Measurements from ENCODE around the gene LZTR1.
"Not testable (repeated sequence)": the region's sequence is repeated elsewhere in the genome, so short reads cannot be mapped to it uniquely, and the experiment has no call there.

The LZTR1 gene

DNA sequence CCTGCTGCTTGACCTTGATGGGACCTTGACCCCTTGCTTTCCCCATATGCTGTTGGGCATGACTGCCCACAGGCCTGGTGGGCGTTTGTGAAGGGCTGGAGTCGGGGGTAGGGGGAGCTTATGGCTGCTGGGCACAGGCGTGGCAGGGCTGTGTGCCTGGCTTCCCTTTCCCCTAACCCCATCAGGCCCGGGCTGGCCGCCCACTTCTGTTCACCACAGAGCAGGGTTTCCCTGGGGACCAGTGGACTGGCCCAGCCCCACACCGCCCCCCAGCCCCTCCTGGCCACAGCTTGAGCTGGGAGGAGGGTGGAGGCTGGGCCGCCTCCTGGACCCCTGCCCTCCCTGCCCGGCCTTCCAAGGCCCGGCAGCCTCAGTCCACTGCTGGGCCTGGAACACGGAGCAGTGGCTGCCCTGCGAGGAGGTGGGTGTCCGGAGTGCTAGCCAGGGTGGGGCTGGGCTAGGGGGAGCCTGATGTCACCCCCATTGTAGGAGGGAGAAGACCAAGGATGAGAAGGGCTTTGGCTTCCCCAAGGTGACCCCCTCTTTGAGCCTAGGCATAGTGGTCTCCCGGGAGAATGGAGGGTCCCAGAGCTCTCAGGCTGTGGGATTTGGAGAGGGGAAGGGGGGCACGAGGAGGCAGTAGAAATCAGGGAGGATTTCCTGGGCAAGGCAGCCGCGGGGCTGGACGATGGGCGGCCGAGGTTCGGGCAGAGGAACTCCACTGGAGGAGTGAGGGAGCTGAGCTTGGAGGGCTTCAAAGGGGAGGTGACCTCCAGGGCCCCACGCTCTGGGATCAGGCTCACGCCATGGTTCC, 15.0 kb upstream of the LZTR1 start, which contains the start of gene AIFM3:
AIFM3 (plus strand) TSS at position 373 of the 814 bp plus-strand sequence. CDS start 690 bp downstream, outside the sequence.
- DNase-seq: no peak

DNA sequence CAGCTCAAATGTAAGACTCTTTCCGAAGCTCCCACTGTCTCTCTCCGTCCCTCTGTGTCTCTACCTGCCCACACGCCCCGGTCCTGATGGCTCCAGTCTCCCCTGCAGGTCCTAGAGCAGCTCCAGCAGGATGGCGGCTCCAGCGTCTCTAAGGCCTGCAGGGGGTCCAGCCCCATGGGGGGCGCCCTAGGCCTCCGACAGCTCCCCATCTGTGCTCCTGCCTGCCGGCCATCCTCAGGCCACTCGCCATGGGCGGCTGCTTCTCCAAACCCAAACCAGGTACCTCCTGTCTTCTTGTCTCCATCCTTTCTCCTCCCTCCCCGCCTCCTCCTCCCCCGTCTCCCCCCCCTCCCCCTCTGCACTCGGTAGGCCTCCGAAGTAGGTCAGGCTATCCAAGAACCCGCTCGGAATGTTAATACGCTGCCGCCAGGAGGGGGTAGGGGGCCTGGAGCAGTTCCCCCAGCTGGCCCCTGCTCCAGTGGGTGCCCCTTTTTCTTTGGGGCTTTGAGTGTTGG, 14.3 kb upstream of the LZTR1 start:
- DNase-seq: no peak

DNA sequence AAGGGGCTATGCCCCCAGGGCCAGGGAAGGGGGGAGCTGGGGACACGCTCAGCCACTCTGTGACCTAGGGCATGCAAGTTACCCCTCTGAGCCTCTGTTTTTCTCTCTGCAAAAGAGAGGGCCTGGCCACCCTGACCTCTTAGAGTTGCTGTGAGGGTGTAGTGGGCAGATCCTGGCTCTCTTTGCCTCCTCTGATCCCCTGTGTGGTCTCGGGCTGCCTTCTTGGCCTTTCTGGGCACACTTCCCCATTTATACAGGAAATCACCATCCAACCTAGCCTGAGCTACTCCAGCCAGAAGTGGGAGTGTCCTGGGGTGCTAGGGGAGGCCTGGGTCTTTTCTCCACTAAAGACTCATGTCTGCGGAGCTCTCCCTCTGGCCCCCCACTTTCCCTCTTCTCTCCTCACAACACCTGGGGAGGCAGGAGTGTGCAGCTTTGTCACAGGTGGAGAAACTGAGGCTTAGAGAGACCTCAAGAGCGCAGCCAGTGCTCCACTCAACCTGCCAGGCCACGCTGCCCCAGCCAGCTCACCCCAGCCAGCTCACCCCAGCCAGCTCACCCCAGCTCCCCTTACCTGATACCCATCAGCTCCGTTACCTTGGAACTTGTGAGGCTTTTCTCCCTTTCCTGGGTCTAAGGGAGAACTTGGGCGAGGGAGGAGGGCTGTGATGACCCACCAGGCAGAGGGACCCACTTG, 13.7 kb upstream of the LZTR1 start:
- no peak for DNase-seq

DNA sequence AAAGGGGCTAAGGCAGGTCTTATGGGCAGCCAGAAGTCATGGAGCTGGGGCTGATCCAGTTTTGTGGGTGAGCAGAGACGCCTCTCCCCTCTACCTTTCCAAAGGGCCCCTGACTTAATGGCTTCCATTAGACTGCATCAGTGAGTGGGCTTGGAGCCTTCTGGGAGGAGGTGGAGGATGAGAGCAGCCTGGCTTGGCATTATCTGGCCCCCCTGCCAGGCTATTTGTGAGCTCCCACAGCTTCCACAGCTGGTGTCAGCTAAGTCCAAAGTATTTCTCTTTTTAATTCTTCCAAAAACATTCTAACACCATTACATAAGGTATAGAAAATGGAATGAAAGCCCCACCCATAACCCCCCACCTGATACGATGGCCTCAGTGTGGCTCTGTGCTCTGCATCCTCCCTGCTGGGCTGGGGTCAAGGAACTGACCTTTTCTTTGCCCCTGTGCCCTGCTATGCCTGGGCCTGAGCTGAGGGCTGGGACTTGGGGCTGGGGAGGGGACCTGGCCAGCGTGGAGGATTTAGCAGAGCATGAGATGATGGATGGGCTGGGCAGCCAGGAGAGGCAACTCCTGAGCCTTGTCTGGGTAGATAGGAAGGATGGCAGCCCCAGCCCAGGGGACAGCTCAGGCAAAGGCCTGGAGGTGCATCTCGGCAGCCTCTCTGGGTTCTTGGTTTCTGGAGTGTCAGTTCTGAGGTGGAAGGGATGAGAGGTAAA, 11.0 kb upstream of the LZTR1 start:
- no peak for DNase-seq

DNA sequence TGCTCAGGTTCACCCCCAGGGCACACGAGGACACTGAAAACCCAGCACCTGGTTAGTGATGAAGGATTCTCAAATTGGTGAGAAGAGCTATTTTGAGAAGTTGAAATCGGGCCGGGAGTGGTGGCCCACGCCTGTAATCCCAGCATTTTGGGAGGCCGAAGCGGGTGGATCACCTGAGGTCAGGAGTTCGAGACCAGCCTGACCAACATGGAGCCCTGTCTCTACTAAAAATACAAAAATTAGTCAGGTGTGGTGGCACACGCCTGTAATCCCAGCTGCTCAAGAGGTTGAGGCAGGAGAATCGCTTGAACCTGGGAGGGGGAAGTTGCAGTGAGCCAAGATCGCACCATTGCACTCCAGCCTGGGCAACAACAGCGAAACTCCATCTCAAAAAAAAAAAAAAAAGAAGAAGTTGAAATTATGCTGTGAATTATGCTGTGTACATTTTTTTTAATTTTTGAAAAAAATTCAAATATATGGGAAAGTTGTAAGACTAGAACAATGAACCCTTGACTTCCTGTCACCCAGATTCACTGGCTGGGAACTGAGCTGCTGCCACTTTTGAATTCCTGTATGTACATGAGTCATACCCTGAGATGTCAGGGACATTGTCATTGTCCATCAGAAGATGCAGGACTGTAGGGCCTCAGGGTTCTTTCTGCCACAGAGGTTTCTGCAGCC, 9.9 kb upstream of the LZTR1 start:
- DNase-seq: not testable (repeated sequence)

DNA sequence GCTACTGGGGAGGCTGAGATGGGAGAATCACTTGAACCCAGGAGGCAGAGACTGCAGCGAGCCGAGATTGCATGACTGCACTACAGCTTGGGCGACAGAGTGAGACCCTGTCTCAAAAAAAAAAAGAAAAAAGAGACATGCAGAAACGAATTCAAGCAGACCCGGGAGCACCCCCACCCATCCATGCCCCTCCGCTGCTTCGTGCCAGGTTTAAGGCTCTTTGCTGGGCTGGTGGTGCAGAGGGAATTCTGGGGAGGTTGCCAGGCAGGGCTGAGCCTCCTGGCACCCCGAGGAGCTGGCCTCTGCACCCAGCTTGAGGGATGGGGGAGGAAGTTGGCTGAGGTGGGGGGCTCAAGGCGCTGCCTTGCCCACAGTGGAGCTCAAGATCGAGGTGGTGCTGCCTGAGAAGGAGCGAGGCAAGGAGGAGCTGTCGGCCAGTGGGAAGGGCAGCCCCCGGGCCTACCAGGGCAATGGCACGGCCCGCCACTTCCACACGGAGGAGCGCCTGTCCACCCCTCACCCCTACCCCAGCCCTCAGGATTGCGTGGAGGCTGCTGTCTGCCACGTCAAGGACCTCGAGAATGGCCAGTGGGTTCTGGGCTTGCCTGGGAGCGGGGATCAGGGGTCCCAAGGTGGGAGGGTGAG, 9.0 kb upstream of the LZTR1 start:
- DNase-seq: no peak

DNA sequence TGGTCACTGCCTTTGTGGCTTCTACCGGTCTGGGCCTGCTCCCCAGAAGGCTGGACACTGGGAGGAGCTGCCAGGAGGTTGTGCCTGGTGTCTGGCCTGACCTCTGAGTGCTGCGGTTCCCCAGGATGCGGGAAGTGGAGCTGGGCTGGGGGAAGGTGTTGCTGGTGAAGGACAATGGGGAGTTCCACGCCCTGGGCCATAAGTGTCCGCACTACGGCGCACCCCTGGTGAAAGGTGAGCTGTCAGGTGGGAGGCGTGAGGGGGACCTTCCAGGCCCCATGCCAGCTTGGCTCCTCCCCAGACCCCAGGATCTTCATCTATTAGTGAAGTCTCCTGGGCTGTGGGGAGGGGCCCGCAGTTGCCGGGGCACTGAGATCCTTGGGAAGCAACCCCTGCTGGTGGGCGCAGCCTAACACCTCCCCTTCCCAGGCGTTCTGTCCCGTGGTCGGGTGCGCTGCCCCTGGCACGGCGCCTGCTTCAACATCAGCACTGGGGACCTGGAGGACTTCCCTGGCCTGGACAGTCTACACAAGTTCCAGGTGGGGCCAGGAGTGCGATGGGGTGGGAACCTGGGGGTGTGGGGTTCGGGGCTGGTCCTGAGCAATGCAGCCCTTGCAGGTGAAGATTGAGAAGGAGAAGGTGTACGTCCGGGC, 8.3 kb upstream of the LZTR1 start:
- DNase-seq: no peak

DNA sequence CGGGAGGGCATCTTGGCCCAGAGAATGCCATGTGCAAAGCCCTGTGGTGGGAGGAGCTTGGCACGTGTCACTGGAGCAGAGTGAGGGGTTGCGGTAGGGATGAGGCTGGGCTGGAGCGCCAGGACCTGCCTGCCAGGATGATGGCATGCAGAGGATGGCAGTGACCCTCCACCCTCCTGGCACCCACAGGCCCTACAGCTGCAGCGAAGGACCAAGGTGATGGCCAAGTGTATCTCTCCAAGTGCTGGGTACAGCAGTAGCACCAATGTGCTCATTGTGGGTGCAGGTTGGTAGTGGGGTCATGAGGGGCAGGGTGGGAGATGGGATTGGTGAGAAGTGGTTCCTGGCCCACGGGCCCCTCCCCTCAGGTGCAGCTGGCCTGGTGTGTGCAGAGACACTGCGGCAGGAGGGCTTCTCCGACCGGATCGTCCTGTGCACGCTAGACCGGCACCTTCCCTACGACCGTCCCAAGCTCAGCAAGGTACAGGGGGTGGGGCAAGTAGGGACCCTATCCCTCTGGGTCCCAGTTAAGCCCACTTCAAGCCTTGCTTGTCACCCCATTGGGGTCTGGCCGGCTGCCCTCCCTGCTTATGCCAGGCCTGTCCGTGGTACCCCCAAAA, 7.7 kb upstream of the LZTR1 start:
- DNase-seq: no peak

DNA sequence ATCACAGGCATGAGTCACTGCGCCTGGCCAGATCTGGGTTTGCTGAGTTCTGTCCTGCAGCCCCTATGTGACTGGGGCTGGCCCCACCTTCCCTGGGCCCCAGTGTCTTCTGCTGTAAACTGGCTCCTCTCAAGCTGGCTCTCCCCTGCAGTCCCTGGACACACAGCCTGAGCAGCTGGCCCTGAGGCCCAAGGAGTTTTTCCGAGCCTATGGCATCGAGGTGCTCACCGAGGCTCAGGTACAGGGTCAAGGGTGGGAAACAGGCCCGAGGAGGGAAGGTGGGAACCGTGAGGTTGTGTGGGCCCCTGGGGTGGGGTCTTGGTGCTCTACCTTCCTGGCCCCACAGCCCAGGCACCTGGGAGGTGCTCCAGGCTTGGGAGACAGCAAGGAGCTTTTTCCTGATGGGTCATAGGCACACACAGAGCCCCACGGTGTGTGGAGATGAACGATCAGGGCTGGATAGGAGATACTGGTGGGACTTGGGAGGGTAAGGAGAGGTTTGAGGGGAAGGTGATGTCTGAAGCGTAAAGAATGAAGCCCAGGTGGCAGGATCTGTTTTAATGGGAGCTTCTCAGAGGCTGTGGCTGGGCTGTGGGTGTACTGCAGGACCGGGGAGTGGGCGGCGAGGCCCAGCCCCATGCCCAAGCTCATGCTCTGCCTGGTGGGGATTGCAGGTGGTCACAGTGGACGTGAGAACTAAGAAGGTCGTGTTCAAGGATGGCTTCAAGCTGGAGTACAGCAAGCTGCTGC, 6.4 kb upstream of the LZTR1 start:
- DNase-seq: no peak

DNA sequence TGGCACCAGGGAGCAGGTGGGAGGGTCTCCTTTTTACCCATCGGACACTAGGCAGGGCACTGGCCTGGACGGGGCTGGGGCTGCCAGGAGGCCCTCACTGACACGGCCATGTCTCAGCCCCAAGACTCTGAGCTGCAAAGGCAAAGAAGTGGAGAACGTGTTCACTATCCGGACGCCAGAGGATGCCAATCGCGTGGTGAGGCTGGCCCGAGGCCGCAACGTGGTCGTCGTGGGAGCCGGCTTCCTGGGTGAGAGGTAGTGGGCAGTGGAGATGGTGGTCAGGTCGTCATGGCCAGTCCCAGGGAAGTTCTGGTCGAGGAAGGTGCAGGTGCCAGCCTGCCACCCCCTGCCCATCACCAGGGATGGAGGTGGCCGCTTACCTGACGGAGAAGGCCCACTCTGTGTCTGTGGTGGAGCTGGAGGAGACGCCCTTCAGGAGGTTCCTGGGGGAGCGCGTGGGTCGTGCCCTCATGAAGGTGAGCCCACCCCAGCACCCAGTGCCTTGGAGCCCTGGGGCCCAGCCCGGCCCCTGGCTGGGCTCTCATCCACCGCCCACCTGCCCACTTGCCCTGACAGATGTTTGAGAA, 5.7 kb upstream of the LZTR1 start:
- no peak for DNase-seq

DNA sequence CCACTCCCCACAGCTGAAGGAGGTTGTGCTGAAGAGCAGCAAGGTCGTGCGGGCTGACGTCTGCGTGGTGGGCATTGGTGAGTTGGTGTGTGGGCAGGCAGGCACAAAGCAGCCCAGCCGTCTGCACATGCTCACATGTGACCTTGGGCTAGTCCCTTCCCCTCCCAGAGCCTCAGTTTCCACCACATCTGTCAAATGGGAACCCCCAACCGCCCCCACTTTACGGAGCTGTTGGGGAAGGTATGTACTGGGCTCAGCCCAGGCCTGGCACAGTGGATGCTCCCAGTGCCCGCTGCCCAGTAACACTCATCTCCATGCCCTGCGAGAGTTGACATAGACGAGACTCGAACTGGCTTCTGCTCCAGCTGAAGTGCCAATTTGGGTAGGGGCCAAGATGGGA, 5.1 kb upstream of the LZTR1 start:
- DNase-seq: no peak

DNA sequence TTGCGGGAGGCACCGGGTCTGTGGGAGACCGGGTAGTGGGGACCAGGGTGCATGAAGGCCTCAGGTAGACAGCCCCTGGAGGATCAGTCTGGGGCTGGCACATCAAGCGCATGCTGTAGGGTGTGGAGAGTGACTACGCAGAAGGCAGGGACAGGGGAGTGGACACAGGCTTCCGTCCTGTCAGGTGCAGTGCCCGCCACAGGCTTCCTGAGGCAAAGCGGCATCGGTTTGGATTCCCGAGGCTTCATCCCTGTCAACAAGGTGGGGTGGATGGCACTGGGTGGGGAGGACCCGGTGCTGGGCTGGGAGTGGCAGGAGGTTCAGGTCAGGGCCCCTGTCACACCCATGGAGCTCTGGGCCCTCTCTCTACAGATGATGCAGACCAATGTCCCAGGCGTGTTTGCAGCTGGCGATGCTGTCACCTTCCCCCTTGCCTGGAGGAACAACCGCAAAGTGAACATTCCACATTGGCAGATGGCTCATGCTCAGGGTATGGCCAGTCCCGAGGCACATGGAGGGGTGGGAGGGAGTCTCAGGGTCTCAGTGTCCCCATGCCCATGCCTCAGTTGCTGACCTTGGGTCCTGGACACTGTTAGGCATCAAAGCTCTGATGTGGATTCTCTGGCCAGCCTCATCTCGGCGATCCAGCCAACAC, 4.5 kb upstream of the LZTR1 start:
- no peak for DNase-seq

DNA sequence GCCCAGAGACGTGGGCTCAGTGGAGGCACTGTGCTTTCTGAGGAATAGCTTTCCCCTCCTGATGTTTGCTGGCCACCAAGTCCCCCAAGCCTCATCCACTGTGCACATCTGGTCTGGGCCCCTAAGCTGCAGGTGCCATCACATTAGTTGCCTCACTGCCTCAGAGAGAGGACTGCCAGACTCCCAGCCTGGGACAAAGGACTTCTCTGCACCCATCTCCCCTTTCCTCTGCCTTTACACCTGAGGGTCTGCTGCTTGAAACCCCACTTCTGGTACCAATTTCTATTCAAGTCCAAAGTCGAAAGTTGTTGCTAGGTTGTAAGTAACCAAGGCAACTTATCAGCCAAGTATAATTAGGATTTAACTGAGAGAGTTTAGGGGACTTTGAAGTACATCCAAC, 3.7 kb upstream of the LZTR1 start:
- DNase-seq: no peak

DNA sequence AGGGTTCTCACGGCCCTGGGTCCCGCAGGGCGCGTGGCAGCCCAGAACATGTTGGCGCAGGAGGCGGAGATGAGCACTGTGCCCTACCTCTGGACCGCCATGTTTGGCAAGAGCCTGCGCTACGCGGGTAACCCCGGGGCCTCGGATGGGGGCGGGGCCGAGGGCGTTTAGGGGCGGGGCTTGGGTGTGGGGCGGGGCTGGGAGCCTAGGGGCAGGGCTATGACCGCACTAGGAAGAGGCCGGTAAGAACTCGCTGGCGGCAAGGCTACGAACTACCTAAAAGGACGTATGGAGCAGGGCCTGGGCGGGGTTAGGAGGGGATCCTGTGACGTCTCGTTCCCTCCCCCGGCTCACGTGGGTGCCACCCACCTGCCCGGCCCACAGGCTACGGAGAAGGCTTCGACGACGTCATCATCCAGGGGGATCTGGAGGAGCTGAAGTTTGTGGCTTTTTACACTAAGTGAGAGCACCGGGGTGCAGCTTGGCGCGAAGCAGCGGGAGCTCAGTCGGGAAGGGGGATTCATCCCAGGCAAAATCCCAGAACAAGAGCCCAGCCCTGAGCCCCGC, 2.8 kb upstream of the LZTR1 start:
- no peak for DNase-seq

DNA sequence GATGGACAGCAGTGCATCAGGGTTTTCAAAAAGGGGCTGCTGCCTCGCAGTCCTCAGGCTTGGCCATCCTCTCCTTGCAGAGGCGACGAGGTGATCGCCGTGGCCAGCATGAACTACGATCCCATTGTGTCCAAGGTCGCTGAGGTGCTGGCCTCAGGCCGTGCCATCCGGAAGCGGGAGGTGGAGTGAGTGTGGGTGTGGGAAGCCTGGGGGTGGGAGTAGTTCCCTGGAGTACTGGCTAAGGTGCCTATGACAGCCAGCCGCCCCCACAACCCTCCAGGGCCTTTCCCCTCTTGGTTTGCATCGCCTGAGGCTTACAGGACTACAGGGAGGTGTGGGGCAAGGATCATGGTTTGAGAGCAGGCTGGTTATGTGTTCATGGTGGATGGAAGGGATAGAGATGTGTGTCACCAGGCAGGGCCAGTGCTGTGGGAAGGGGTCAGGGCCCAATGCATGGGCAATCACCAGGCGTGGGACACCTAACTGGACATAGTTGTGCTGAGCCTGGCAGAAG, 2.1 kb upstream of the LZTR1 start:
- DNase-seq: no peak

DNA sequence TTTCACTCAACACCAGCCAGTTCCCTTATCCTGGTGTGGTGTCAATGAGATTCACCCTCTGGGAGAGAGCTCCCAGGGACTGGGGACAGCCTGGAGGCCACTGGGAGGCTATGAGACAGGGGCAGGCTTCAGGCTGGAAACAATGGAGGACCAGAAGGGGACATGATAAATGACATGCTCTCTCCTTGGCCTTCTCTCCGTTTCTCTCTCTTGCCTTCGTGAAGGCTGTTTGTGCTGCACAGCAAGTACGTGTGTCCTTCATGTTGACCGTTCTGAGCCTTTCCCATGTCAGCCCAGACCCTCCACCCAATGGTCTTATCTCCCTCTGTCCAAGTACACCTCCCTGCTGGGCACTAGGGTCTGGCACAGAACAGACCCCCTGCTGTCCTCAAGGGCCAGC, 1.6 kb upstream of the LZTR1 start:
- DNase-seq: no peak

DNA sequence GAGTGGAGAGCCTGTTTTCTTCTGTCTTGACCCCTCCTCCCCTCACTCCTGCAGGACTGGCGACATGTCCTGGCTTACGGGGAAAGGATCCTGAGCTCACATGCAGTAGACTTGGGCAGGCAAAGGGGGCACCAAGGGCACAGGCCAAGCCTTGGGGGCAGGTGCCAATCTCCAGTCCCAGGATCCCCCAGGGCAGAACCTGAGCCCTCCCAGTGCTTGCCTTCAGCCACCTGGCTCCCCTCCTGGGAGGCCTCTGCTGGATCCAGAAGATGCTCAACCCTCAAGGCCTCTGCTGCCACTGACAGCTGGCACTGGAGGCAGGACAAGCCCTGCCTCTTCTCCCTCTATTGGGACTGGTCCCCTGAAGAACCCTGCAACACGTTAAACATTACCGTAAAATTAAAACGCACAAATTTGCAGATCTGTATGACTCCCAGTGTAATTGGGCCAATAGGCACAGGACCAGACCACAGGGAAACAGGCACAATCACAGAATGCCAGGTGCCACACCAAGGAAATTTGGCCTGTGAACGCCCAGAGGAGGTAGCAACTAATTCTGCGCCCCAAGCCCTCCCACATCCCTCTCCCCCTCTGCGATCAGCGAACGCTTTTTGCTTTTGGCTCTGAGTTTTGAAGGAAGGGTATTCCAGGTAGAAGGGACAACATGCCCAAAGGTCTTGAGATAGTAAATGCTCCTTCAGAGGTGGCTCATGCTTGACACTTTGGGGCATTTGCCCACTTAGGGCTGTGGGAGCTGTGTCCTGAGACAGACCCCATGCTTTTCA, 967 bp upstream of the LZTR1 start:
- DNase-seq: no peak

DNA sequence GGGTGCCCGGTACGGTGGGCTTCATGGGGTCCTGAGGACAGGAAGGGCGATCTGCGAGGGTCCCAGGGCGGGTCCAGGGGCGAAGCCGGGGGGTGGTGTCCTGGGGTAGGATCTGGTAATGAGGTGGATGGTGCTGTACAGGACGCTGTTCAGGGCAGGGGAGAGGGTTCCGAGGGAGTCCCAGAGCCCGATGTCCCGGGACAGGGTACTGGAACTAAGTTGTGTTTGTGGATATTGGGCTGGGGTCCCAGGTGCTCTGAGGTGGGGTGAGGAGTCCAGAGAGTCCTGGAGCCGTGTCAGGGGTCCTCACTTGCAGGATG, 426 bp downstream of the LZTR1 start:
- DNase-seq: no peak

Measured in NCI-H226 (cell line).